BLaER1 (cell line): ENCODE results near the gene LCOR.

Experiments used
- H3K27ac ChIP-seq: shearing (Covaris generic); formaldehyde crosslinking; 2 replicates; pipeline ENCODE4 v1.8.1; 2022
- H3K27me3 ChIP-seq: shearing (Covaris generic); formaldehyde crosslinking; 2 replicates; pipeline ENCODE4 v1.8.1; 2022
- H3K36me3 ChIP-seq: shearing (Covaris generic); formaldehyde crosslinking; 2 replicates; pipeline ENCODE4 v1.8.1; 2022
- H3K4me1 ChIP-seq: shearing (Covaris generic); formaldehyde crosslinking; 2 replicates; pipeline ENCODE4 v1.8.1; 2022
- H3K4me2 ChIP-seq: shearing (Covaris generic); formaldehyde crosslinking; 2 replicates; pipeline ENCODE4 v1.8.1; 2022
- H3K4me3 ChIP-seq: shearing (Covaris generic); formaldehyde crosslinking; 2 replicates; pipeline ENCODE4 v1.8.1; 2022
- H3K9ac ChIP-seq: shearing (Covaris generic); formaldehyde crosslinking; 2 replicates; pipeline ENCODE4 v1.8.1; 2022
- H3K9me3 ChIP-seq: shearing (Covaris generic); formaldehyde crosslinking; 2 replicates; pipeline ENCODE4 v1.8.1; 2022
- H4K20me1 ChIP-seq: shearing (Covaris generic); formaldehyde crosslinking; 2 replicates; pipeline ENCODE4 v1.8.1; 2022
- Cebpa-rat ChIP-seq: shearing (Covaris generic); IDR thresholded peaks from 2 replicates; pipeline ENCODE4 v1.8.1; 2022

The LCOR gene

GRCh38 chr10:97034958-97035769 is 203.1 kb downstream of the LCOR start:
- peak overlapping the region; percentile 21; the same call in 1 of the 2 replicates for H3K4me2 ChIP-seq
- H3K27ac ChIP-seq: no peak overlapping the region
- no peaks in the 10 kb centered on the region for H3K9me3 ChIP-seq
- H3K36me3 ChIP-seq: no peaks in the 10 kb centered on the region
- H4K20me1 ChIP-seq: no peaks in the 10 kb centered on the region
- peaks cover 22% of the 10 kb centered on the region for H3K4me1 ChIP-seq
- no peak overlapping the region for H3K4me3 ChIP-seq
- TF ChIP-seq Cebpa-rat: no peak
- H3K27me3 ChIP-seq: no peaks in the 10 kb centered on the region
- H3K9ac ChIP-seq: no peak overlapping the region

- peak overlapping the region; percentile 17; the same call in 1 of the 2 replicates for H3K9ac ChIP-seq
- peak overlapping the region; percentile 50 for H3K4me3 ChIP-seq
- no peak overlapping the region for H3K27ac ChIP-seq
- no peak for TF ChIP-seq Cebpa-rat
- H3K4me1 ChIP-seq: peaks cover 22% of the 10 kb centered on the region
- H3K4me2 ChIP-seq: peak overlapping the region; percentile 62
- H3K36me3 ChIP-seq: no peaks in the 10 kb centered on the region
- no peaks in the 10 kb centered on the region for H3K27me3 ChIP-seq
- H3K9me3 ChIP-seq: no peaks in the 10 kb centered on the region
- H4K20me1 ChIP-seq: no peaks in the 10 kb centered on the region
Observed at GRCh38 chr10:97037365-97038361, 205.6 kb downstream of the LCOR start.

- no peak overlapping the region for H3K27ac ChIP-seq
Observed at GRCh38 chr10:97038688-97039087, 206.6 kb downstream of the LCOR start.

GRCh38 chr10:97039538-97040247 is 207.6 kb downstream of the LCOR start:
- H3K36me3 ChIP-seq: no peaks in the 10 kb centered on the region
- peaks cover 17% of the 10 kb centered on the region for H3K4me1 ChIP-seq
- H3K4me2 ChIP-seq: no peak overlapping the region
- H3K4me3 ChIP-seq: no peak overlapping the region
- H3K27ac ChIP-seq: no peak overlapping the region
- no peaks in the 10 kb centered on the region for H4K20me1 ChIP-seq
- H3K9ac ChIP-seq: no peak overlapping the region
- no peaks in the 10 kb centered on the region for H3K27me3 ChIP-seq
- H3K9me3 ChIP-seq: no peaks in the 10 kb centered on the region
- no peak for TF ChIP-seq Cebpa-rat

More at GRCh38 chr10:97038688-97039087, 206.6 kb downstream of the LCOR start:
- Histone ChIP-seq H4K20me1 (no peaks in the 10 kb centered on the region), H3K4me1 (peaks cover 22% of the 10 kb centered on the region), H3K27me3 (no peaks in the 10 kb centered on the region), H3K4me2 (no peak overlapping the region), H3K9me3 (no peaks in the 10 kb centered on the region), H3K4me3 (no peak overlapping the region), H3K36me3 (no peaks in the 10 kb centered on the region), H3K9ac (no peak overlapping the region)
- no peak for TF ChIP-seq Cebpa-rat

- TF ChIP-seq Cebpa-rat: no peak
- Histone ChIP-seq H3K27me3 (no peaks in the 10 kb centered on the region), H3K4me3 (no peak overlapping the region), H3K9me3 (no peaks in the 10 kb centered on the region), H3K4me2 (no peak overlapping the region), H3K36me3 (no peaks in the 10 kb centered on the region), H3K27ac (no peak overlapping the region), H3K9ac (no peak overlapping the region), H4K20me1 (no peaks in the 10 kb centered on the region), H3K4me1 (peaks cover 11% of the 10 kb centered on the region)
Observed at GRCh38 chr10:97040248-97040584, 208.1 kb downstream of the LCOR start.

GRCh38 chr10:97040706-97041105 is 208.6 kb downstream of the LCOR start:
- Histone ChIP-seq H3K9me3 (no peaks in the 10 kb centered on the region), H4K20me1 (no peaks in the 10 kb centered on the region), H3K27me3 (no peaks in the 10 kb centered on the region), H3K9ac (no peak overlapping the region), H3K4me2 (no peak overlapping the region), H3K4me1 (peaks cover 11% of the 10 kb centered on the region), H3K36me3 (no peaks in the 10 kb centered on the region), H3K27ac (no peak overlapping the region), H3K4me3 (no peak overlapping the region)
- TF ChIP-seq Cebpa-rat: no peak

GRCh38 chr10:97042081-97042480 is 210.0 kb downstream of the LCOR start:
- Histone ChIP-seq H3K4me3 (no peak overlapping the region), H3K9ac (no peak overlapping the region), H3K27me3 (no peaks in the 10 kb centered on the region), H3K27ac (no peak overlapping the region), H4K20me1 (no peaks in the 10 kb centered on the region), H3K4me2 (no peak overlapping the region), H3K9me3 (no peaks in the 10 kb centered on the region), H3K4me1 (peaks cover 11% of the 10 kb centered on the region), H3K36me3 (no peaks in the 10 kb centered on the region)
- TF ChIP-seq Cebpa-rat: no peak

GRCh38 chr10:97042716-97043562 is 210.8 kb downstream of the LCOR start:
- H3K4me1 ChIP-seq: peaks cover 3% of the 10 kb centered on the region
- H4K20me1 ChIP-seq: no peaks in the 10 kb centered on the region
- H3K4me3 ChIP-seq: no peak overlapping the region
- no peaks in the 10 kb centered on the region for H3K9me3 ChIP-seq
- no peak overlapping the region for H3K4me2 ChIP-seq
- H3K27me3 ChIP-seq: no peaks in the 10 kb centered on the region
- TF ChIP-seq Cebpa-rat: no peak
- no peak overlapping the region for H3K9ac ChIP-seq
- H3K36me3 ChIP-seq: no peaks in the 10 kb centered on the region
- no peak overlapping the region for H3K27ac ChIP-seq

GRCh38 chr10:97043563-97043855 is 211.4 kb downstream of the LCOR start:
- Histone ChIP-seq H3K27ac (no peak overlapping the region), H4K20me1 (no peaks in the 10 kb centered on the region), H3K4me2 (no peak overlapping the region), H3K27me3 (no peaks in the 10 kb centered on the region), H3K9me3 (no peaks in the 10 kb centered on the region), H3K36me3 (no peaks in the 10 kb centered on the region), H3K4me3 (no peak overlapping the region), H3K9ac (no peak overlapping the region), H3K4me1 (no peaks in the 10 kb centered on the region)
- TF ChIP-seq Cebpa-rat: no peak
